Activated naive CD8-positive, alpha-beta T cell treated with anti-CD3 and anti-CD28 coated beads, Interleukin-2, amount 10 ng/mL, durations not matched to agents 7 days and 5 days (primary cell): Measurements from ENCODE around the gene DUSP1. TPM values are rescaled to one million over a fixed set of nuclear protein-coding genes. Genes with fewer than 3 reads are reported as not detected.
"Not testable (repeated sequence)": the region's sequence is repeated elsewhere in the genome, so short reads cannot be mapped to it uniquely, and the experiment has no call there.

Experiments used
- ATAC-seq: fragments of 150-1000 bp; cut with Tn5 transposase; one replicate; pipeline ENCODE4 v1.10.0; 2021; ENCODE audit warnings: low read depth, moderate library complexity
- POLR2A ChIA-PET: fragments of 350-600 bp; sonication (Branson Sonifier 250); formaldehyde crosslinking; loops from one replicate; lab custom pipeline; 2021; ENCODE audit warnings: antibody characterized with exemption; lab: Charles Lee
- DNase-seq: peaks from one replicate; pipeline ENCODE4 v3.0.0; 2021
- H3K27ac Mint-ChIP-seq: one replicate; pipeline ENCODE4 v1.8.0; 2022; ENCODE audit warnings: mild to moderate bottlenecking, mixed read lengths
- H3K27me3 Mint-ChIP-seq: one replicate; pipeline ENCODE4 v1.8.0; 2022; ENCODE audit warnings: mild to moderate bottlenecking, moderate library complexity, mixed read lengths
- H3K36me3 Mint-ChIP-seq: one replicate; pipeline ENCODE4 v1.8.0; 2021; ENCODE audit warnings: mild to moderate bottlenecking, mixed read lengths
- H3K4me1 Mint-ChIP-seq: one replicate; pipeline ENCODE4 v1.8.0; 2021; ENCODE audit warnings: mixed read lengths
- H3K4me3 Mint-ChIP-seq: one replicate; pipeline ENCODE4 v1.8.0; 2022; ENCODE audit warnings: mild to moderate bottlenecking, moderate library complexity, mixed read lengths
- H3K9me3 Mint-ChIP-seq: one replicate; pipeline ENCODE4 v1.8.0; 2021; ENCODE audit warnings: mixed read lengths
- total RNA-seq, 2 experiments: library from RNA; stranded (reverse); gene quantifications; one replicate each; pipeline ENCODE4 v1.2.3, GENCODE V29; 2021

The DUSP1 gene
- total RNA-seq, 2 experiments from 2014 or later = 39.4 to 41.5 TPM

DNA sequence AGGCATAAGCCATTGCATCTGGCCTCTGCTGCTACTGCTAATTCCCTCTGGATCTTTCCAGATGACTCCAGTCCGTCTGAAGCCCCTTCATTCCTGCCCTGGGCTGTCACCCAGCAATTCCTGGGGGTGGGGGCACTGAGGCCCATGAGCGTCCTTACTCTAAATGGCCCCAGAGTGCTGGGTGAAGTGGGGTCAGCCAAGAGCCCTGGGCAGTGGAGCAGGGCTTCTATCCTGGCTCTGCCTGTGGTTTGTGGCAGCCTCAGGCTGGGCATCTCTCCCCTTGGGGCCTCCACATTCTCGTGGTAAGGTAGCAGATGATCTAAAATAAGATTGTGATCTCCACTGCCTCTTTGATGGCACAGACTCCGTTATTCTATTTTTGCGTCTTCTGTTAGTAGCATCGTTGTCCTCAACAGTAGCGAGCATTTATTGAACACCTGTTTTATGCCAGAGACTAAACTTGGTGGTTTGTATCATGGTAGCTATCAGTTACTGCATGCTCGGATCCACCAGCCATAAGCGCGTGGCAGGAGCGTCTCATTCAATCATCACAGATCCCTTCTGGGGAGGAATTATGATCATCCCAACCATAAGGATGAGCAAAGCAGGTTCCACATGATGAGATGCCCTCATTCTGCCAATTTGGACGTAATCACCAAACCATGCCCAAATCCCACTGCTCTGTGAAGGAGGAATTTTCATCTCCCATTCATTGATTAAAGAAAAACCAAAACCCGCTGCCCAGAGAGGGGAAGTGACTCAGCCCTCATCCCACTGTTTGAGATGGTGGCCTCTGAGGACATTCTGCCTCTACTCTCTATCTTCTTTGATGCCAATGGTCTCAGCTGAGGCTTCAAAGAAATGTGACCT lies 21.9 kb upstream of the DUSP1 start:
- Mint-ChIP-seq H3K36me3 (no peaks in the 10 kb centered on the region), H3K9me3 (no peaks in the 10 kb centered on the region), H3K27me3 (no peaks in the 10 kb centered on the region), H3K27ac (no peak overlapping the region), H3K4me1 (peaks cover 7% of the 10 kb centered on the region), H3K4me3 (no peak overlapping the region)
- POLR2A ChIA-PET = no interaction called here
- DNase-seq (no peak), ATAC-seq (no peak)

GRCh38 chr5:172791726-172792445 lies 20.9 kb upstream of the DUSP1 start:
- POLR2A ChIA-PET = interaction anchor here (1.4 kb wide), 1 partner anchor 20 kb away, joined by 4 read pairs; no protein-coding TSS in a partner anchor

DNA sequence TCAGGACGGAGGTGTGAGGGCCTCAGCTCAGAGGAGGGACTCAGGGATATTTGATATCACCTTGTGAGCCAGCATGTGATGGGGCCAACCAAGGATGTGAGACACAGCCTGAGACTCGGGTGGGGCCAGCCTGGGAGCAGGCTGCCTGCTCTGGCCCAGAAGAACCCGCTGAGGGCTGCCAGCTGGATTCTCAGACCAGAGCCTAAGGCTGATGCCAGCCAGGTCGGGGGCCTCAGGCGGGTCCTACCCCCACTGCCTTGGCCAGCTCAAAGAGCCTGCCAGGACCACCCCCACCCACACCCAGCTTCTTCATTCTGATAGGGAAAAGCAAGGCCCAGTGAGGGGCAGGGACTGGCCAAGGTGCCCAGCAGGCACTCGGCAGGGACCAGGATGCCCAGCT lies 20.3 kb upstream of the DUSP1 start:
- no peak for ATAC-seq
- POLR2A ChIA-PET = interaction anchor here (1.0 to 1.4 kb wide), 2 partner anchors 19 to 193 kb away, joined by 3 to 4 read pairs; no protein-coding TSS in a partner anchor
- no peak overlapping the region for H3K27ac Mint-ChIP-seq

More at GRCh38 chr5:172791726-172792445, 20.9 kb upstream of the DUSP1 start:
- H3K36me3 Mint-ChIP-seq = no peaks in the 10 kb centered on the region
- H3K27ac Mint-ChIP-seq = no peak overlapping the region
- DNase-seq = no peak
- H3K27me3 Mint-ChIP-seq = no peaks in the 10 kb centered on the region
- H3K9me3 Mint-ChIP-seq = no peaks in the 10 kb centered on the region
- ATAC-seq = no peak
- H3K4me3 Mint-ChIP-seq = no peak overlapping the region
- H3K4me1 Mint-ChIP-seq = peaks cover 5% of the 10 kb centered on the region

DNA sequence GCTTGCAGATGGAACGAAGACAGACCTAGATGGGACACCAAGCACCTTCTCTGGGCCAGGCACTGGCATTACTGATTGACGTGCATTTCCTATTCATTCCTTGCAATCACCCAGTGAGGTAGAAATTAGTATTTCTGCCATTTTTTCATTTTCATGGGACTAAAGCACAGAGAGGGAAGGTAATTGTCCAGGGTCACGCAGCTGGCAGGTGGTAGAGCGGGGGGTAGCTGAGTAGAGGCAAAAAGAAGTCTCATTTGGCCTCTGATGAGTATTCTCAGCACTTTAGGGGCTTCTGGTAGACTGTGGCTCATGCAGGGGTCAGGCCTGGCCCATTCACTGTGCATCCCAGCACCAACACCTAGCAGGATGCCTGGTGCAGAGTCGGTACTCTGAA lies 19.5 kb upstream of the DUSP1 start:
- no peak overlapping the region for H3K4me3 Mint-ChIP-seq
- H3K9me3 Mint-ChIP-seq = no peaks in the 10 kb centered on the region
- peaks cover 5% of the 10 kb centered on the region for H3K4me1 Mint-ChIP-seq
- no peak overlapping the region for H3K27ac Mint-ChIP-seq
- POLR2A ChIA-PET = interaction anchor here (1.0 kb wide), 1 partner anchor 194 kb away, joined by 3 read pairs; no protein-coding TSS in a partner anchor
- H3K27me3 Mint-ChIP-seq = no peaks in the 10 kb centered on the region
- ATAC-seq = no peak
- H3K36me3 Mint-ChIP-seq = no peaks in the 10 kb centered on the region
- no peak for DNase-seq

More for the DNA sequence above, 20.3 kb upstream of the DUSP1 start:
- Mint-ChIP-seq H3K9me3 (no peaks in the 10 kb centered on the region), H3K36me3 (no peaks in the 10 kb centered on the region), H3K27me3 (no peaks in the 10 kb centered on the region), H3K4me3 (no peak overlapping the region), H3K4me1 (peaks cover 5% of the 10 kb centered on the region)
- no peak for DNase-seq

DNA sequence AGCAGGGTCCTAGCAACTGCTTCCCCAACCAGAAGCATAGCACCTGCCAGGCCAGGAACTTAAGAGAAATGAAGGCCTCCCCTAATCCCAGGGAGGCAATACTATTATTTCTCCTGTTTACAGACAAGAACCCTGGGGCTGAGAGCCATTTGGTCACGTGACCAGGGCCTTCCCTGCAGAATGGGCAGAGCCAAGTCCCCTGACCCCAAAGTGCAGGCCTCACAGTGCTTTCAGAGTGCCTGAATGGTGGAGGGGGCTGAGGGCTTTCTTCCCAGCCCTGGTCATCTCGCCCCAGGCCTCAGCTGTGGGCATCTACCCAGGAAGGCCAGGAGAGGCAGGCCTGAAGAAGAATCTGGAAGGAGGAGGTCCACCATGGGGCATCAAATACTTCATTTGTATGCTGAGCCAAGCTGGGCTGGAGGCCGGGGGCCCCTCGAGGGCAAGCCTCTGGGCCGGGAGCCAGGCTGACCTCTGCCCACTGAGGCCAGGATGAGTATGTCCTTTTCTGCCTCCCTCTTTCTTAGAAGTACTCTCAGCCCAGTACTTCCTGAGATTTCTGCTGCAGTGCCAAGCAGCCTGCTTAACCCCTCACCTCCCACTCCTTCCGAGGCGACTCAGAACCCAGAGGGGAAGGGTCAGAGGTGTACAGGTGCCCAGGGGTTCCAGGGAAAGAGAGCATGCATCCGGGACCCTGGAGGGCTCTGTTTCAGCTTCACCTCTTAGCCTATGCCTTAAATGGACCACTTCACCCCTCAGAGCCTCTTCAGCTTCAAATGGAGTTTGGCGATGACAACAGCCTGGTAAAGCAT lies 18.9 kb upstream of the DUSP1 start:
- no peak overlapping the region for H3K4me3 Mint-ChIP-seq
- no peaks in the 10 kb centered on the region for H3K27me3 Mint-ChIP-seq
- POLR2A ChIA-PET = interaction anchor here (0.5 to 2.9 kb wide), 3 partner anchors 12 to 30 kb away, joined by 4 to 26 read pairs (median 13); partner anchors contain the start of gene DUSP1
- no peak for DNase-seq
- H3K9me3 Mint-ChIP-seq = no peaks in the 10 kb centered on the region
- ATAC-seq = no peak
- H3K27ac Mint-ChIP-seq = no peak overlapping the region
- H3K4me1 Mint-ChIP-seq = peaks cover 5% of the 10 kb centered on the region
- H3K36me3 Mint-ChIP-seq = no peaks in the 10 kb centered on the region

GRCh38 chr5:172788771-172789686 lies 18.0 kb upstream of the DUSP1 start:
- Mint-ChIP-seq H3K27ac (peak overlapping the region; percentile 67), H3K36me3 (no peaks in the 10 kb centered on the region), H3K27me3 (no peaks in the 10 kb centered on the region), H3K4me3 (no peak overlapping the region), H3K4me1 (peaks cover 5% of the 10 kb centered on the region), H3K9me3 (no peaks in the 10 kb centered on the region)
- peak; percentile 50 for DNase-seq
- ATAC-seq = peak; percentile 86
- POLR2A ChIA-PET = interaction anchor here (0.5 to 2.9 kb wide), 5 partner anchors 11 to 29 kb away, joined by 3 to 26 read pairs (median 4); partner anchors contain the start of gene DUSP1

- H3K4me3 Mint-ChIP-seq, H3K27me3 Mint-ChIP-seq, H3K4me1 Mint-ChIP-seq, ATAC-seq, H3K9me3 Mint-ChIP-seq, H3K36me3 Mint-ChIP-seq, DNase-seq, H3K27ac Mint-ChIP-seq: not testable (repeated sequence)
- POLR2A ChIA-PET = interaction anchor here (1.0 to 2.9 kb wide), 2 partner anchors 16 to 48 kb away, joined by 3 to 26 read pairs; partner anchors contain the start of gene DUSP1
Measured at GRCh38 chr5:172787538-172787937, 16.5 kb upstream of the DUSP1 start.

DNA sequence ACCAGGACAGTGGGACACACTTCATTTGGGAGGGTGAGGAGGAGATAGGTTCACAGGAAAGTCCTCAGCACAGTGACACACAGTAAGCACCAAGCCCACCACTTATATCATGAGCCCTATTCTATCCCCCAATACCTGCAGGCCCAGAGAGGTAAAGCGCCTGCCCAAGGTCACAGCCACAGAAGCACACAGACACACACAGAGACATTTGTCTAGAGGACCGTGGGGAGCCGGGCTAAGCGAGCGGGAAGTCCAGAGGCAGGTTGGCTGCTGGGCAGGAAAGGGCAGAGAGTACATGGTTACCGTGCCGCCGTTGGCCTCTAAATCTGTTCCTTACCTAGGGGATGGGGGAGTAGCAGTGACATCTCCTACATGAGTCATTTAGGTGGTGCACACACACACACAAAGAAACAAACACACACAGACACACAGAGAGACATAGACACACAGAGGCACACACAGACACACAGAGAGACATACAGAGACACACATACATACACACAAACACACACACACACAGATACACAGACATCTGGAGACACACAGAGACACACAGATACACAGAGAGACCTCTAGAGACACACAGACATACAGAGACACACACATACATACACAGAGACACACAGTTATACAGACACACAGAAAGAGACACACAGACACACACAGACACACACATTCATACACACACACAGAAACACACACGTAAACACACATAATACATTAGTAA lies 15.9 kb upstream of the DUSP1 start:
- Mint-ChIP-seq H3K36me3 (no peaks in the 10 kb centered on the region), H3K9me3 (no peaks in the 10 kb centered on the region), H3K4me3 (no peak overlapping the region), H3K27ac (no peak overlapping the region), H3K4me1 (peaks cover 5% of the 10 kb centered on the region), H3K27me3 (no peaks in the 10 kb centered on the region)
- DNase-seq (no peak), ATAC-seq (no peak)
- POLR2A ChIA-PET = interaction anchor here (2.9 kb wide), 1 partner anchor 15 kb away, joined by 26 read pairs; the partner anchor contains the start of gene DUSP1

- no peak overlapping the region for H3K27ac Mint-ChIP-seq
- POLR2A ChIA-PET = no interaction called here
Measured at GRCh38 chr5:172785429-172786088, 14.6 kb upstream of the DUSP1 start.

GRCh38 chr5:172784162-172784561 lies 13.2 kb upstream of the DUSP1 start:
- H3K36me3 Mint-ChIP-seq, DNase-seq, H3K9me3 Mint-ChIP-seq, H3K4me1 Mint-ChIP-seq, H3K4me3 Mint-ChIP-seq, H3K27ac Mint-ChIP-seq, ATAC-seq, POLR2A ChIA-PET, H3K27me3 Mint-ChIP-seq: not testable (repeated sequence)

More at GRCh38 chr5:172785429-172786088, 14.6 kb upstream of the DUSP1 start:
- ATAC-seq (no peak), DNase-seq (no peak)
- H3K4me3 Mint-ChIP-seq = no peak overlapping the region
- no peaks in the 10 kb centered on the region for H3K27me3 Mint-ChIP-seq
- H3K9me3 Mint-ChIP-seq = no peaks in the 10 kb centered on the region
- H3K36me3 Mint-ChIP-seq = no peaks in the 10 kb centered on the region
- H3K4me1 Mint-ChIP-seq = peaks cover 5% of the 10 kb centered on the region

GRCh38 chr5:172783319-172783718 lies 12.3 kb upstream of the DUSP1 start:
- POLR2A ChIA-PET, H3K4me1 Mint-ChIP-seq, H3K27ac Mint-ChIP-seq, ATAC-seq, H3K36me3 Mint-ChIP-seq, H3K9me3 Mint-ChIP-seq, DNase-seq, H3K4me3 Mint-ChIP-seq, H3K27me3 Mint-ChIP-seq: not testable (repeated sequence)
